HG03060 (cell line): ENCODE measurements around the gene FAM124A.

ENCODE experiments used
- ATAC-seq: cut with Tn5 transposase; IDR thresholded peaks from one replicate; pipeline ENCODE4 v1.9.1; 2021; ENCODE audit warnings: low read depth, moderate number of reproducible peaks; ENCODE audit not compliant: unreplicated experiment

FAM124A gene

GRCh38 chr13:51297556-51297955 is 75.4 kb downstream of the FAM124A start:
- ATAC-seq, result no peak

GRCh38 chr13:51298812-51299211 is 76.6 kb downstream of the FAM124A start:
- ATAC-seq, result no peak

- no peak for ATAC-seq
These were observed 80.9 kb downstream of the FAM124A start for GRCh38 chr13:51303063-51303552.

GRCh38 chr13:51303882-51304281 is 81.7 kb downstream of the FAM124A start:
- no peak for ATAC-seq

GRCh38 chr13:51305271-51305967 is 83.2 kb downstream of the FAM124A start:
- no peak for ATAC-seq

- ATAC-seq, result no peak
These were observed 86.6 kb downstream of the FAM124A start for GRCh38 chr13:51308781-51309180.

- no peak for ATAC-seq
These were observed 89.0 kb downstream of the FAM124A start for GRCh38 chr13:51311231-51311630.

GRCh38 chr13:51311957-51312520 is 89.8 kb downstream of the FAM124A start:
- ATAC-seq, result no peak

GRCh38 chr13:51313619-51314018 is 91.4 kb downstream of the FAM124A start:
- no peak for ATAC-seq

- ATAC-seq, result no peak
These were observed 95.1 kb downstream of the FAM124A start for GRCh38 chr13:51317262-51317661.

GRCh38 chr13:51318015-51318414 is 95.8 kb downstream of the FAM124A start:
- no peak for ATAC-seq

- no peak for ATAC-seq
These were observed 96.7 kb downstream of the FAM124A start for GRCh38 chr13:51318876-51319275.

- no peak for ATAC-seq
These were observed 99.6 kb downstream of the FAM124A start for GRCh38 chr13:51321836-51322235.

GRCh38 chr13:51322826-51323225 is 100.6 kb downstream of the FAM124A start:
- ATAC-seq, result no peak

GRCh38 chr13:51323824-51324511 is 101.8 kb downstream of the FAM124A start:
- no peak for ATAC-seq

GRCh38 chr13:51324714-51325420 is 102.7 kb downstream of the FAM124A start:
- no peak for ATAC-seq

GRCh38 chr13:51325837-51326236 is 103.6 kb downstream of the FAM124A start:
- no peak for ATAC-seq

- ATAC-seq, result no peak
These were observed 104.6 kb downstream of the FAM124A start for GRCh38 chr13:51326777-51327176.

GRCh38 chr13:51327961-51328360 is 105.8 kb downstream of the FAM124A start:
- no peak for ATAC-seq

GRCh38 chr13:51328488-51328887 is 106.3 kb downstream of the FAM124A start:
- ATAC-seq, result no peak

- no peak for ATAC-seq
These were observed 107.4 kb downstream of the FAM124A start for GRCh38 chr13:51329606-51330005.
